Measurements from ENCODE around the gene TMEM147.

Gene TMEM147

GRCh38 chr19:35545001-35545854 lies at the start of gene TMEM147:
Gene TMEM147, plus strand, starts transcription at chr19:35545626. Its CDS starts 114 bp downstream, at chr19:35545740.
- peak; percentile 95 for DNase-seq

GRCh38 chr19:35497406-35497805 lies 48.0 kb upstream of the TMEM147 start:
- DNase-seq = no peak

- DNase-seq = no peak
Observed at GRCh38 chr19:35498220-35498619, 47.2 kb upstream of the TMEM147 start.

GRCh38 chr19:35498984-35499527 lies 46.4 kb upstream of the TMEM147 start:
- DNase-seq = no peak

- no peak for DNase-seq
Observed at GRCh38 chr19:35500611-35501010, 44.8 kb upstream of the TMEM147 start.

- DNase-seq = no peak
Observed at GRCh38 chr19:35501684-35502083, 43.7 kb upstream of the TMEM147 start.

DNA sequence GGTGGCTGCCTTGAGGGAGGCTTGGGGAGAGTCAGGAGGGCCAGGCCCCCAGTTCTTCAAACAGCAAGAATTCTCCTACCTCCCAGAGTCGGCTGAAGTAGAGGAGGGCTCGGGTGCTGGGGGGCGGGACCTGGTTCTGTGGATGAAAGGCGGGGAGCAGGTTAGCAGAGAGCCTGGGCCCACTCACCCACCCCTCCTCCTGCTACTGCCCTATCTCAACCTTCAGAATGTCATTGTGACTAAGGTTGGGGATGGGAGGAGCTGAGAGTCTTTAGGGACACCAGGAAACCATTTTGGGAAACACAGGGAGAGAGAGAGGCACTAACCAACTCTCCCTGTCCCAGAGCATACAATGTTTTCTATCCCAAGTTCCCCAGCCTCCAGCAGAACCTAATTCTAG lies 42.7 kb upstream of the TMEM147 start:
- no peak for DNase-seq

DNA sequence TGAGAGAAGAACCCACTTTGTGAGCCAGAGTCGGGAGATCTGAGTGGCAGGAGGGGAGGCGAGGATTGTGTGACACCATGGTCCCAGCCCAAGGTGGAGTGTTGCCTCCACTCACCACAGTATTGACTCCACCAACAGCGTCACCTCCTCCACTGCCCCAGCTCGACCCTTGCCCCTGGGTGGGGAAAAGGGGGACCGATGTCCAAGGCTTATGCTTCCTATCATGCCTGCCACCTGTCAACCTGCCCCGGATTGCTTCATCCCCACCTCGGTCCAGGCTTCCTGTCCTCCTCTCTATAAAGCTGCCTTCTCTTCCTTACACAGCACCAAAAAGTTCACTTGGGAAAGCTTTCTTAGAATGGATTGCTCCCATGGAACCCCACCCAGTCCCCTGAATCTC lies 39.4 kb upstream of the TMEM147 start:
- DNase-seq = no peak

DNA sequence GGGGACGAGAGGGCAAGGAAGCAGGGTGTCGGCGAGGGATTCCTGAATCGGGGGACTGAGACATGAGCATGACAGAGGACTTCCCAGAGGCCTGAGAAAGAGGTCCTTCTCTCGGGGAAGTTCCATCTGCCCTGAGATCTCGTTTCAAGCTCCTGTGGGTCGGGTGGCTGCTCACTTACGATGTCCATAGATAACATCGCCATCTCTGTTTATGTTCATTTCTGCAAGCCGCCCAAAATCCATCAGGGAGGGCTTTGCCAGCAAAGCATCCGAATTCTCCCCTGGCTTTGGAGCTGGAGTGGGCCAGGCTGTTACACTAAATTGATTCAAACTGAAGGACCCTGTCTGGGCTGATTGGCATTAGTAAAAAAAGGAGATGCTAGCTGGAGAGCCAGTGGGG lies 37.9 kb upstream of the TMEM147 start:
- DNase-seq = no peak

DNA sequence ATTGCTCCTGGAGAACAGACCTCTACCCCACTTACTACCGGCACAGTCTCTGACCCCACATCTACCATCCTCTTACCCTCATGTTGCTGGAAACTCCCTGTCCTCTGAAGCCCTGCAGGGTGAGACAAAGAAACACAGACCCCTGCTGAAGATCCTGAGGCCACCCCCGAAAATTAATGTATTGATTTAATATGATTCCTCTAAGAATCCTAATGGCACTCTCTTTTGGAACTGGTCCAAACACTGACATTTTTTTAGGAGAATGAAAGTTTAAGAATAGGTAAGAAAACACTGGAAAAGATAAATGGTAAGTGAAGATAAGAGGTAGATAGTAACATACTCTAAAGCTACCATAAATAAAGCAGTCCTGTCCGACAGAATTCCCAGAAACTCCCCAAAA lies 37.3 kb upstream of the TMEM147 start:
- no peak for DNase-seq

DNA sequence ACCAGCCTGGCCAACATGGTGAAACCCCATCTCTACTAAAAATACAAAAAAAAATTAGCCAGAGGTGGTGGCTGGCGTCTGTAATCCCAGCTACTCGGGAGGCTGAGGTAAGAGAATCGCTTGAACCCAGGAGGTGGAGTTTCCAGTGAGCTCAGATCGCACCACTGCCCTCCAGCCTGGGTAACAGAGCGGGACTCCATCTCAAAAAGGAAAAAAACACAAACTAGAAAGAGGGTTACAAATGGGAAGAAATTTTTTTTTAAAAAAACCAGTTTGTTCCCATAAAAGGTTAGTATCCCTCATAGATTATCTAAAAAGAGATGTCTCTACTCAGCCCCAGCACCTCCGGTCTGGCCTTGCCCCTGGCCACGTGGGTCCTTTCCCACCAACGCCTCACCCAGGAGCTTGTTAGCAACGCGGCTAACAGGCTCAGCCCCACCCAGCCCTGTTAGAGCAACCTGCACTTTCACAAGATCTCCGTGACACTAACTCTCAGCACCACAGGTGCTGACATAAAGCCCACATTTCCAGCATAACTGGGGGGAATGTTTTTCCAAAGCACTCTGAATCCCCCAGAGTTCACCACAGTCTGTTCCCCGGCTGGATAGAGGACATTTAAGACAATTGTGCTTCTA lies 36.3 kb upstream of the TMEM147 start:
- peak; percentile 62 for DNase-seq

- peak; percentile 87 for DNase-seq
Observed at GRCh38 chr19:35509861-35510625, 35.4 kb upstream of the TMEM147 start.

DNA sequence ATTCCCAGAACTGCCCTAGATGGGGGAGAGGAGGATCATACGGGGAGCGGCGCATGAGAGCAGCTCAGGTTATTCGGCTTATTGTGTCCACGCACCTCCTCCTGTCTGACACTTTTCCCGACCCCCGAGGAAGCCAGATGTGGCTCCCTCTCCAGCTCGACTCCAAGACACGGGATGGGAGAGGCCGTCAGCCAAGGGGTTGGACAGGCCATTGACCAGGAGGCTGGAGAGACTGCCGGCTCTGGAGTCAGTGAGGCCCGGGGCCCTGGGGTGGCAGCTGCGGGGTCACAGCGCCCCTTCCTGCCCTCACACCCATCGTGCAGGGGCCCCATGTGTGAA lies 34.8 kb upstream of the TMEM147 start:
- DNase-seq = no peak

GRCh38 chr19:35511337-35511736 lies 34.1 kb upstream of the TMEM147 start:
- DNase-seq = no peak

DNA sequence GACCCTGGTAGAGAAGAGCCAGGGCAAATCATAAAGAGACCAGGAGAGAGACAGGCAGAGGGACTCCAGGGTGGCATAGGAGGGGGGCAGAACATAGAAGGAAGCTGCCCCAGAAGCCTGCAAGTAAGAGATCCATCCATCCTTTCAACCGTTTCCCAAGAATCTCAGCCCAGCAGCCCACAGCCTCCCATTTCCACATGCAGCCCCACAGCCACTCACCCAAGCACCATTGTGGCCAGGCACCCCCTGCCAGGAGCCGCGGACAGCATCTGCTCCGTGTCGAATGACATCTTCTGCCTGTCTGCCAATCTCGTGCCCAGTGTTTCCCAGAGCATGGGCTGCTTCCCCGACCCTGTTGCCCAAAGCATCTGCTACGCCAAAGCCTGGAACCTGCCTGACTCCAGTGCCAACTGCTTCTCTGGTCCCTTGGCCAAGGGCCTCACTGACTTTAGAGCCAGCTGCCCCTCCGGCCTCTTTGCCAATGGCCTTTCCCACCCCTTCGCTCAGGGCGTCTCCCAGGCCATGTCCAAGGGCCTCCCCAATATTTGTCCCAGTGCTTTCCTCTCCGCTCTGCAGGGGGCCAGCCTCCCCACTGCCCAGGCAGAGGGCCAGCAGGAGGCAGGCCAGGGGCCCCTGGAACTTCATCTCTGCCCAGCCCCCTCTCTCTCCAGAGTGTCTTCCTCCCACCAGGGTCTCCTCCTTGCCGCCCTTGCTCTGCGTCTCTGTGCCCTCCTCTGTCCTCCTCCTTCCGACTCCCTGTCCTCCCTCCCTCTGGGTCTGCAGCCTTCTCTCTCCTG lies 32.4 kb upstream of the TMEM147 start:
- DNase-seq = no peak

DNA sequence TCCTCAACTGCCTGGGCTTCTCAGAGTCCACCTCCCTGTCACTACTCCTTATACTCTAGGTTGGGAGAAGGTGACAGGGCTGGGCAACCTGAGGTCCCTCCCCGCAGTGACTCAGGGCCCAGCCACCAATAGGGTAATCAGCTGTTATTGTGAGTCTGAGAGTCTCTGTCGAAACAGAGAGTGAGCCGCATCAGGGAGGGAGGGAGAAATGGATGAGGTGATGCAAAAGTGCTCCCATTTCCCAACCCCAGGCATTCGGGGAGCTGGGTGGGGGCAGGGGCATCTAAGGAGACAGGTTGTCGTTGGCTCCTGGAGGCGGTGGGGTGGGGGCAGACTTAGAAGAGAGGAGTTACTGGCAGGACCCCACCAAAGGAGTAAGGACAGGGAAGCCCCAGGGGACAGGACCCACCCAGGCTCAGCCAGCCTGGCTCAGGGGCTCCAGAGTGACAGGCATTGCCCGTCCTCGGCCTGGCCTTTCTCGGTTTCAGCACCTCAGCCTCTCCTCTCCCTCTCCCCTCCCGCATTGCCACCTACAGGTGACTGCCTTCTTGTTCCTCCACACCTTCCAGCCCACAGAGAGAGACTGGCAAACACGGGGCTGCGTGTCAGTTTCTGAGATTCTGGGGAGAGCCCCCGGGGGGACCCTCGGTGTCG lies 31.7 kb upstream of the TMEM147 start, which contains the start of gene DMKN:
Gene DMKN (minus strand): TSS at position 22 of the 654 bp plus-strand sequence. CDS start 174 bp downstream, outside the sequence.
- DNase-seq = peak; percentile 48

DNA sequence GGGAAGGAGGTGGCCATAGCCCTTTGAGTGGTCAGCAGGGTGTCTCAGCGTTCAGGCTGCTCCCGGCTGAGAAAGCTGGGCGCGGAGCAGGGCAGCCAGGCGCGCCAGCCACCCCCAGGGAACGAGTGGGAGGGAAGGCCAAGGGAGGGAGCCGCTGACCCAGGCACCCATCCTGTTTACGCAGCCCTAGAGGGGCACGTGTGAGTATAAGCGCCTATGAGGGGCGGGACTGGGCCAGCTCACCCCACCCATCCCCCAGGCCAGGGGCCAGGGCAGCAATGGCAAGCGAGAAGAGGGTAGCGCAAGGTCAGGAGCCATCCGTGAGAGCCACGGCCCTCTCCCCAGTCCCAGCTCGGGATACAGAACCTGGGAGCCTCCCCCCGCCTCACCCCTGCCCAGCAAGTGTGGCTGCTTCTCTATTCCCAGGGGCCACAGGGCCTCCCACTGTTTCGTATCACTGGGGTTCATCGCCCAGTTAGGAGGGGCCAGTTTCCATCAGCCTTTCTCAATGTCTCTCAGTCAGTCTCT lies 31.1 kb upstream of the TMEM147 start:
- DNase-seq = no peak

DNA sequence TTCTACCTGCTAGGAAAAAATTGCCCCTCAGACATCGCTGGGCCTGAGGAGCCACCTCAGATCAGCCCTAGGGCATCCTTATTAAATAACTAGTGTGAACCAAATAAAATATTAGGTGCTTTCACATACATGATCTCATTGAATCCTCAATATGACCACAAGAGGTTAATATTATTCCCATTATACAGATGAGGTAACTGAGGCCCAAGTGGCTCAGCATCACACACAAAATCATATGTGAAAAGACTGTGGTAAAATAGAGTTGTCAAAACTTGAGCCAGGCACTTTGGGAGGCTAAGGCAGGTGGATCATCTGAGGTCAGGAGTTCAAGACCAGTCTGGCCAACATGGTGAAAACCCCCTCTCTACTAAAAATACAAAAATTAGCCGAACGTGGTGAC lies 29.1 kb upstream of the TMEM147 start:
- DNase-seq = no peak

DNA sequence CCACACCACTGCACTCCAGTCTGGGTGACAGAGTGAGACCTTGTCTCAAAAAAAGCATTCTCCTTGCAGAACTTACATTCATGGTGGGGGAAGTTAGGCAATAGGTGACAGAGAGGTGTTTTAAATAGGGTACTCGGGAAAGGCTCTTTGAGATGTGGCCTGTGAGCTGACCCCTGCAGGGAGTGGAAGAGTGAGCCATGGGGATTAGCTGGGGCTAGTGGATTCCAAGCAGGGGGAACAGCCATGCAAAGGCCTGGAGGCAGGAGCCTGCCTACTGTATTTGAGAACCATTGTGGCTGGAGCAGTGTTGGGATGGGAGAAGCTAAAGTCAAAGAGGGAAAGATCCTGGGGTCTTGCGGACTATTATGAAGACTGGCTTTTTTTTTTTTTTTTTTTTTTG lies 28.1 kb upstream of the TMEM147 start:
- DNase-seq = no peak

- DNase-seq = no peak
Observed at GRCh38 chr19:35518313-35518712, 27.1 kb upstream of the TMEM147 start.

DNA sequence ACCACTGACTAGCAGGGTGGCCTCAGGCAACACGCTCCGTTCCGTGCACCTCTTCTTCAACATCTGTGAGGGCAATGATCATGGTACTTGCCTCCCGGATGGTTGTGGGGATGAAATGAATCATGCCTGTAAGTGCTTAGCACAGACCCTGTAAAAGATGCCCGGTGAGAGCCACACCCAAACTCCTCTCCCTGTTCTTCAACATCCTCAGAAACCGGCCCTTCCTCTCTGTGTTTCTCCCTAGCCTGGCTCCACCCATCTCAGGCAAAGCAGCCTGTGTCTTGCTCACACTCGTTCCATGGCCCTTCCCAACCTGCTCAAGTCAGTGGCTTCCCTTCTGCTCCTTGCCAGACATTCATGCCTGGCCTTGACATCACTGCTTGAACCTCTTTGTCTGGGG lies 26.1 kb upstream of the TMEM147 start:
- DNase-seq = no peak

Measured in DMS53 (cell line).